Endothelial cell of umbilical vein (primary cell): ENCODE measurements around the gene CYP46A1.

Source experiments
- EZH2 ChIP-seq: IDR thresholded peaks from 2 replicates; pipeline ENCODE4 v1.6.1; 2012; ENCODE audit warnings: borderline replicate concordance, low read depth, mild to moderate bottlenecking, moderate library complexity, low read length, inconsistent platforms; ENCODE audit not compliant: severe bottlenecking
- FOS ChIP-seq: IDR thresholded peaks from 2 replicates; pipeline ENCODE4 v1.6.1; 2011; ENCODE audit warnings: mild to moderate bottlenecking, low read length, moderate library complexity, borderline replicate concordance; ENCODE audit not compliant: insufficient read depth
- GATA2 ChIP-seq: IDR thresholded peaks from 2 replicates; pipeline ENCODE4 v1.7.0; 2011; ENCODE audit warnings: low read depth, mild to moderate bottlenecking, moderate library complexity, mixed read lengths, low read length; ENCODE audit not compliant: insufficient read length, insufficient read depth
- JUN ChIP-seq: IDR thresholded peaks from 2 replicates; pipeline ENCODE4 v1.6.1; 2011; ENCODE audit warnings: borderline replicate concordance, low read depth; ENCODE audit not compliant: insufficient read length, insufficient read depth
- MYC ChIP-seq: IDR thresholded peaks from one replicate; pipeline ENCODE4 v1.6.1; 2011; ENCODE audit warnings: mild to moderate bottlenecking, low read depth, low read length
- POLR2A ChIP-seq: IDR thresholded peaks from 2 replicates; pipeline ENCODE4 v1.6.1; 2012; ENCODE audit warnings: low read depth, mild to moderate bottlenecking, control low read depth, low read length
- POLR2AphosphoS5 ChIP-seq: IDR thresholded peaks from 2 replicates; pipeline ENCODE4 v1.6.1; 2012; ENCODE audit warnings: low read depth, mild to moderate bottlenecking, control low read depth, low read length, moderate library complexity; ENCODE audit not compliant: insufficient read depth
- TF ChIP-seq, protein P1 (sequence below), 2 donors: IDR thresholded peaks; 1 replicate in 1 of 2; 2 replicates in 1 of 2; pipeline ENCODE4 v1.5.1; 2011; ENCODE audit warnings: low read length in 2 of 2, mild to moderate bottlenecking in 2 of 2, moderate library complexity in 2 of 2, control low read depth in 1 of 2, inconsistent platforms in 1 of 2, low read depth in 1 of 2; ENCODE audit not compliant: insufficient read depth in 1 of 2; ENCODE audit errors: extremely low read depth in 1 of 2
- TF ChIP-seq, protein P2 (sequence below): IDR thresholded peaks from 2 replicates; pipeline ENCODE4 v1.6.1; 2011; ENCODE audit not compliant: insufficient read depth, insufficient read length

DNA sequence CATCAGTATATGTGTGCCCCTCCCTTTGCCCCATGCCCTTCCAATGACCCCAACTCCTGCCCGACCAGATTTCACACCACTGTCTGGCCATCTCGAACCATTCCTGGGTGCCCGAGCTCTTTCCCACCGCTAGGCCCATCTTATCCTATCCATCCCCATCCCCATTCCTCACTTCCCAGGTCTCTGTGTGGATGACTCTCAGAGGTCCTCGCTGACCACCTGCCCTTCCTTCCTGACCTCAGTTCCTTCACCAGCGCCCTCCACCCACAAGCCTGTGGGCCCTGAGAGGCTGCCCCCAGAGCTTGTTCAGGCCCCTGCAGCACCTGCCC, 49.1 kb downstream of the CYP46A1 start:
- TF ChIP-seq, protein P1, sequence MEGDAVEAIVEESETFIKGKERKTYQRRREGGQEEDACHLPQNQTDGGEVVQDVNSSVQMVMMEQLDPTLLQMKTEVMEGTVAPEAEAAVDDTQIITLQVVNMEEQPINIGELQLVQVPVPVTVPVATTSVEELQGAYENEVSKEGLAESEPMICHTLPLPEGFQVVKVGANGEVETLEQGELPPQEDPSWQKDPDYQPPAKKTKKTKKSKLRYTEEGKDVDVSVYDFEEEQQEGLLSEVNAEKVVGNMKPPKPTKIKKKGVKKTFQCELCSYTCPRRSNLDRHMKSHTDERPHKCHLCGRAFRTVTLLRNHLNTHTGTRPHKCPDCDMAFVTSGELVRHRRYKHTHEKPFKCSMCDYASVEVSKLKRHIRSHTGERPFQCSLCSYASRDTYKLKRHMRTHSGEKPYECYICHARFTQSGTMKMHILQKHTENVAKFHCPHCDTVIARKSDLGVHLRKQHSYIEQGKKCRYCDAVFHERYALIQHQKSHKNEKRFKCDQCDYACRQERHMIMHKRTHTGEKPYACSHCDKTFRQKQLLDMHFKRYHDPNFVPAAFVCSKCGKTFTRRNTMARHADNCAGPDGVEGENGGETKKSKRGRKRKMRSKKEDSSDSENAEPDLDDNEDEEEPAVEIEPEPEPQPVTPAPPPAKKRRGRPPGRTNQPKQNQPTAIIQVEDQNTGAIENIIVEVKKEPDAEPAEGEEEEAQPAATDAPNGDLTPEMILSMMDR (IDR thresholded peaks at IDR 0.05; ENCODE audit: extremely low read depth in 1 of 2, insufficient read depth in 1 of 2, low read depth in 1 of 2, low read length in 2 of 2): no peak
- TF ChIP-seq POLR2AphosphoS5: no peak
- TF ChIP-seq EZH2: no peak
- TF ChIP-seq, protein P2, sequence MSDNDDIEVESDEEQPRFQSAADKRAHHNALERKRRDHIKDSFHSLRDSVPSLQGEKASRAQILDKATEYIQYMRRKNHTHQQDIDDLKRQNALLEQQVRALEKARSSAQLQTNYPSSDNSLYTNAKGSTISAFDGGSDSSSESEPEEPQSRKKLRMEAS: no peak
- no peak for TF ChIP-seq JUN
- no peak for TF ChIP-seq MYC
- TF ChIP-seq POLR2A: no peak
- no peak for TF ChIP-seq GATA2
- TF ChIP-seq FOS: no peak
